H1 (cell line): ENCODE measurements around the gene SVIP. TPM values are rescaled to one million over a fixed set of nuclear protein-coding genes. Genes with fewer than 3 reads are reported as not detected.

Experiments used
- CTCF ChIA-PET: fragments of 300-600 bp; sonication (Branson Sonifier 250); formaldehyde crosslinking; loops from one replicate; lab custom pipeline; 2021; ENCODE audit not compliant: partially characterized antibody; lab: Charles Lee
- POLR2A ChIA-PET: fragments of 300-600 bp; sonication (Branson Sonifier 250); formaldehyde crosslinking; loops from one replicate; lab custom pipeline; 2021; ENCODE audit warnings: inconsistent platforms; ENCODE audit not compliant: partially characterized antibody; lab: Charles Lee
- DNase-seq, 2 experiments: peaks; one replicate each; pipeline versions ENCODE4 v3.0.0 to v3.0.0-alpha.2; 2010 to 2022; ENCODE audit warnings: low spot score in 2 of 2, low read depth in 1 of 2, mixed read lengths in 1 of 2
- FAIRE-seq: peaks from 2 replicates; lab custom pipeline; 2011; peaks lifted over from hg19 to GRCh38; lab: Jason Lieb, UNC
- H2AFZ ChIP-seq: 2 replicates; pipeline ENCODE4 v1.8.1; 2012; ENCODE audit warnings: low read length, inconsistent platforms
- H2AK5ac ChIP-seq: 2 replicates; pipeline ENCODE4 v1.6.1; 2013; ENCODE audit warnings: low read depth, low read length
- H2BK120ac ChIP-seq: replicated peaks from 2 replicates; pipeline ENCODE3; 2013; ENCODE audit warnings: low read depth, low read length, inconsistent platforms
- H2BK12ac ChIP-seq: 2 replicates; pipeline ENCODE4 v1.6.1; 2013; ENCODE audit warnings: low read depth, low read length
- H2BK15ac ChIP-seq: 2 replicates; pipeline ENCODE4 v1.6.1; 2013; ENCODE audit warnings: low read length
- H2BK20ac ChIP-seq: 2 replicates; pipeline ENCODE4 v1.6.1; 2013; ENCODE audit warnings: low read length
- H2BK5ac ChIP-seq: 2 replicates; pipeline ENCODE4 v1.6.1; 2013; ENCODE audit warnings: low read depth, low read length
- H3K14ac ChIP-seq: 2 replicates; pipeline ENCODE4 v1.6.1; 2013; ENCODE audit warnings: inconsistent platforms; ENCODE audit not compliant: insufficient read length
- H3K18ac ChIP-seq: 2 replicates; pipeline ENCODE4 v1.6.1; 2013; ENCODE audit warnings: low read length; ENCODE audit errors: extremely low read depth
- H3K23ac ChIP-seq: 2 replicates; pipeline ENCODE4 v1.6.1; 2013; ENCODE audit warnings: inconsistent platforms; ENCODE audit not compliant: insufficient read length
- H3K23me2 ChIP-seq: 2 replicates; pipeline ENCODE4 v1.6.1; 2013; ENCODE audit warnings: low read depth, low read length
- H3K27ac ChIP-seq: 2 replicates; pipeline ENCODE4 v1.6.1; 2011; ENCODE audit warnings: low read depth, low read length, inconsistent platforms
- H3K27me3 ChIP-seq, 4 experiments: replicated peaks in 1 of 4; 1 replicate in 1 of 4; 2 replicates in 3 of 4; pipeline versions ENCODE4 v1.6.1 to v1.8.1; 2011 to 2013; ENCODE audit warnings: low read length in 3 of 4, mild to moderate bottlenecking in 3 of 4, inconsistent platforms in 2 of 4, mixed read lengths in 2 of 4, moderate library complexity in 1 of 4; ENCODE audit not compliant: control insufficient read depth in 3 of 4, insufficient read depth in 3 of 4; ENCODE audit errors: extremely low read depth in 1 of 4
- H3K36me3 ChIP-seq, 4 experiments: 2 replicates each; pipeline versions ENCODE4 v1.6.1 to v1.8.1; 2011 to 2013; ENCODE audit warnings: mild to moderate bottlenecking in 4 of 4, low read length in 3 of 4, moderate library complexity in 2 of 4, control low read depth in 1 of 4, inconsistent platforms in 1 of 4; ENCODE audit not compliant: insufficient read depth in 4 of 4, control insufficient read depth in 2 of 4
- H3K4ac ChIP-seq: replicated peaks from 2 replicates; pipeline ENCODE3; 2013; ENCODE audit warnings: low read length, low read depth, mixed read lengths, inconsistent platforms; ENCODE audit not compliant: insufficient read length
- H3K4me1 ChIP-seq, 4 experiments: replicated peaks in 1 of 4; 1 replicate in 1 of 4; 2 replicates in 3 of 4; pipeline versions ENCODE4 v1.6.1 to v1.8.1; 2011 to 2013; ENCODE audit warnings: low read length in 3 of 4, inconsistent platforms in 2 of 4, mixed read lengths in 1 of 4; ENCODE audit not compliant: insufficient read depth in 4 of 4, control insufficient read depth in 3 of 4
- H3K4me2 ChIP-seq, 2 experiments: 2 replicates each; pipeline versions ENCODE4 v1.6.1 to v1.8.1; 2011 to 2013; ENCODE audit warnings: low read depth in 2 of 2, low read length in 2 of 2, control low read depth in 1 of 2, inconsistent platforms in 1 of 2, mild to moderate bottlenecking in 1 of 2; ENCODE audit not compliant: insufficient read depth in 1 of 2
- H3K4me3 ChIP-seq, 4 experiments: fragments of 200-600, 300-600 bp in 1 of 4; sonication (generic), shearing (Covaris generic), sonication (Bioruptor Twin) in 1 of 4; 2 replicates each; pipeline versions ENCODE4 v1.5.1 to v1.8.1; 2011 to 2016; ENCODE audit warnings: low read length in 4 of 4, low read depth in 3 of 4, control low read depth in 2 of 4, inconsistent platforms in 2 of 4, mild to moderate bottlenecking in 2 of 4, mixed read lengths in 1 of 4, moderate library complexity in 1 of 4; ENCODE audit not compliant: insufficient read depth in 2 of 4; ENCODE audit errors: extremely low read depth in 1 of 4
- H3K56ac ChIP-seq: replicated peaks from 2 replicates; pipeline ENCODE3; 2013; ENCODE audit warnings: low read depth, mild to moderate bottlenecking, mixed read lengths, low read length, inconsistent platforms; ENCODE audit not compliant: insufficient read length
- H3K79me1 ChIP-seq: 2 replicates; pipeline ENCODE4 v1.6.1; 2013; ENCODE audit warnings: low read depth, low read length, control low read depth
- H3K79me2 ChIP-seq, 2 experiments: 2 replicates each; pipeline versions ENCODE4 v1.6.1 to v1.8.1; 2012 to 2013; ENCODE audit warnings: low read length in 2 of 2, mild to moderate bottlenecking in 2 of 2, inconsistent platforms in 1 of 2; ENCODE audit not compliant: insufficient read depth in 2 of 2, control insufficient read depth in 1 of 2
- H3K9ac ChIP-seq, 4 experiments: replicated peaks in 1 of 4; 1 replicate in 1 of 4; 2 replicates in 3 of 4; pipeline versions ENCODE4 v1.6.1 to v1.8.1; 2011 to 2013; ENCODE audit warnings: low read depth in 3 of 4, low read length in 3 of 4, control low read depth in 2 of 4, mild to moderate bottlenecking in 2 of 4, moderate library complexity in 2 of 4, inconsistent platforms in 1 of 4; ENCODE audit errors: extremely low read depth in 1 of 4
- H3K9me3 ChIP-seq, 2 experiments: 2 replicates each; pipeline versions ENCODE4 v1.6.1 to v1.8.1; 2012 to 2013; ENCODE audit warnings: mild to moderate bottlenecking in 2 of 2, moderate library complexity in 2 of 2, control low read depth in 1 of 2, inconsistent platforms in 1 of 2, low read depth in 1 of 2, low read length in 1 of 2, mixed read lengths in 1 of 2; ENCODE audit not compliant: insufficient read depth in 2 of 2
- H4K20me1 ChIP-seq, 2 experiments: replicated peaks in 1 of 2; 2 replicates each; pipeline versions ENCODE3 to v1.8.1; 2011 to 2013; ENCODE audit warnings: inconsistent platforms in 2 of 2, low read length in 2 of 2, mild to moderate bottlenecking in 1 of 2; ENCODE audit not compliant: insufficient read depth in 2 of 2, control insufficient read depth in 1 of 2
- H4K5ac ChIP-seq: 2 replicates; pipeline ENCODE4 v1.6.1; 2013; ENCODE audit warnings: low read length, low read depth, mixed read lengths, inconsistent platforms; ENCODE audit not compliant: insufficient read length
- H4K8ac ChIP-seq: 2 replicates; pipeline ENCODE4 v1.8.0; 2013; ENCODE audit warnings: mild to moderate bottlenecking, moderate library complexity, low read length, inconsistent platforms; ENCODE audit not compliant: insufficient read depth; ENCODE audit errors: extremely low read depth
- H4K91ac ChIP-seq: replicated peaks from 2 replicates; pipeline ENCODE3; 2013; ENCODE audit warnings: low read length, mixed read lengths, inconsistent platforms; ENCODE audit not compliant: insufficient read length
- ATF2 ChIP-seq: IDR thresholded peaks from 2 replicates; pipeline ENCODE4 v1.6.1; 2012; ENCODE audit warnings: low read length, inconsistent platforms
- CBX8 ChIP-seq: fragments of 300-800, 300-1000 bp; sonication (generic); IDR thresholded peaks from 2 replicates; pipeline ENCODE4 v1.7.1; 2016; ENCODE audit warnings: low read depth, low read length, borderline replicate concordance
- EP300 ChIP-seq, 2 experiments: IDR thresholded peaks; 1 replicate in 1 of 2; 2 replicates in 1 of 2; pipeline ENCODE4 v1.6.1; 2011 to 2012; ENCODE audit warnings: low read depth in 2 of 2, low read length in 2 of 2, mild to moderate bottlenecking in 2 of 2, borderline replicate concordance in 1 of 2, inconsistent platforms in 1 of 2, moderate library complexity in 1 of 2
- GABPA ChIP-seq: IDR thresholded peaks from 2 replicates; pipeline ENCODE4 v1.6.1; 2011; ENCODE audit warnings: mild to moderate bottlenecking, low read length, moderate library complexity, borderline replicate concordance; ENCODE audit not compliant: insufficient read depth
- HDAC2 ChIP-seq, 2 experiments: fragments of 300-600 bp in 1 of 2; sonication (generic) in 1 of 2; IDR thresholded peaks; 2 replicates each; pipeline ENCODE4 v1.6.1; 2011 to 2012; ENCODE audit warnings: low read depth in 2 of 2, low read length in 2 of 2, mild to moderate bottlenecking in 2 of 2, moderate library complexity in 2 of 2, borderline replicate concordance in 1 of 2, inconsistent platforms in 1 of 2
- JUND ChIP-seq: IDR thresholded peaks from 2 replicates; pipeline ENCODE4 v1.6.1; 2011; ENCODE audit warnings: mild to moderate bottlenecking, improper control_type of control experiment, low read length
- NRF1 ChIP-seq: IDR thresholded peaks from 2 replicates; pipeline ENCODE4 v1.6.1; 2011; ENCODE audit warnings: mild to moderate bottlenecking, low read depth, low read length, improper control_type of control experiment
- SAP30 ChIP-seq: fragments of 300-600 bp; sonication (generic); IDR thresholded peaks from 2 replicates; pipeline ENCODE4 v1.7.1; 2012; ENCODE audit warnings: low read length, moderate library complexity, mild to moderate bottlenecking, inconsistent platforms; ENCODE audit not compliant: insufficient read depth, insufficient replicate concordance
- SIRT6 ChIP-seq: IDR thresholded peaks from one replicate; pipeline ENCODE4 v1.7.1; 2012; ENCODE audit warnings: low read length, inconsistent platforms
- SP2 ChIP-seq: IDR thresholded peaks from 2 replicates; pipeline ENCODE4 v1.6.1; 2012; ENCODE audit warnings: mild to moderate bottlenecking, low read length, inconsistent platforms
- SP4 ChIP-seq: IDR thresholded peaks from 2 replicates; pipeline ENCODE4 v1.6.1; 2012; ENCODE audit warnings: low read length, inconsistent platforms
- WGBS, 2 experiments: shearing (Covaris generic) in 1 of 2; methylation state at CpG; one replicate each; pipeline versions ENCODE4 v1.1.6 to v1.1.7; 2013 to 2015; ENCODE audit warnings: low lambda C conversion rate in 2 of 2, mixed read lengths in 2 of 2, inconsistent platforms in 1 of 2, low coverage in 1 of 2, missing lambda C conversion rate in 1 of 2; ENCODE audit not compliant: insufficient replicate concordance in 2 of 2, insufficient coverage in 1 of 2, insufficient read length in 1 of 2; ENCODE audit errors: extremely low coverage in 1 of 2, missing lambda C conversion rate in 1 of 2; 5-methylcytosine and 5-hydroxymethylcytosine counted together
- polyA plus RNA-seq, 7 experiments: library from polyadenylated mRNA; depleted of rRNA in 3 of 7; stranded (reverse) in 5 of 7; unstranded in 2 of 7; fragments of >200 nt in 5 of 7; fragments of 200-250 nt in 2 of 7; gene quantifications; 1 replicate in 5 of 7; 2 replicates in 1 of 7; 4 replicates in 1 of 7; pipeline versions ENCODE4 v1.2.1 to v1.2.3, GENCODE V29; 2011 to 2013; ENCODE audit warnings: missing spikeins in 2 of 7, mixed read lengths in 2 of 7
- total RNA-seq: library from RNA; stranded (reverse); fragmentation: NEBNext Ultra II Directional; extraction: Animal tissue kit (Norgen Biotek cat#: 25700); gene quantifications from 2 replicates; pipeline ENCODE4 v1.2.1, GENCODE V29; 2021

Gene SVIP
- total and polyA plus RNA-seq, 2 of the 8 experiments (the other 6 are each of a cell fraction or from before 2014, with no cell fraction given): 1.2 to 11.4 TPM

- ChIA-PET CTCF (interaction anchor here (0.7 to 1.8 kb wide), 5 partner anchors 14 to 585 kb away, joined by 3 to 4 read pairs (median 3); partner anchors contain the start of gene FANCF), POLR2A (interaction anchor here (0.7 to 1.5 kb wide), 3 partner anchors 8 to 359 kb away, joined by 3 to 4 read pairs (median 3); no protein-coding TSS in a partner anchor)
- H2AK5ac ChIP-seq: no peak overlapping the region
- no peak overlapping the region for H4K5ac ChIP-seq
- H3K36me3 ChIP-seq: no peaks in the 10 kb centered on the region
- no peak overlapping the region for H3K18ac ChIP-seq
- H4K8ac ChIP-seq: no peak overlapping the region
- no peak overlapping the region for H4K91ac ChIP-seq
- H3K23me2 ChIP-seq: no peaks in the 10 kb centered on the region; the same call in 1 of the 2 replicates
- no peak overlapping the region for H2AFZ ChIP-seq
- H3K56ac ChIP-seq: no peak overlapping the region
- no peaks in the 10 kb centered on the region for H3K79me1 ChIP-seq
- H3K9ac ChIP-seq: no peak overlapping the region; a peak in 1 of 7 replicates
- H4K20me1 ChIP-seq: no peaks in the 10 kb centered on the region
- no peak overlapping the region for H3K23ac ChIP-seq
- no peak overlapping the region for H2BK120ac ChIP-seq
- H3K4me2 ChIP-seq: peak overlapping the region; percentile 60 to 93; a peak in 2 of 4 replicates
- H3K4ac ChIP-seq: no peak overlapping the region
- H2BK5ac ChIP-seq: no peak overlapping the region
- no peak overlapping the region for H2BK15ac ChIP-seq
- no peak overlapping the region for H3K27ac ChIP-seq
- FAIRE-seq (no peak), DNase-seq (no peak)
- 82% methylated on average over 6 of the region's 6 CpGs; no CpG with 5 or more reads in 1 of the 2 experiments for WGBS, 2 experiments
- H2BK20ac ChIP-seq: no peak overlapping the region
- H3K14ac ChIP-seq: no peak overlapping the region
- peak overlapping the region in 1 of 4 experiments; percentile 77; a peak in 2 of 8 replicates for H3K4me3 ChIP-seq
- H3K4me1 ChIP-seq: peaks cover 0 to 4% (median 0%) of the 10 kb centered on the region in 4 experiments; a peak in 1 of 7 replicates
- H3K79me2 ChIP-seq: no peaks in the 10 kb centered on the region
- H3K27me3 ChIP-seq: 0 out of 7 replicates have a peak, but pooled peaks cover 0 to 2% (median 0%) of the 10 kb centered on the region in 4 experiments
- no peak overlapping the region for H2BK12ac ChIP-seq
- H3K9me3 ChIP-seq: no peaks in the 10 kb centered on the region
- no peak for TF ChIP-seq CBX8
- no peak for TF ChIP-seq HDAC2 (IDR thresholded peaks at IDR 0.05; ENCODE audit: borderline replicate concordance in 1 of 2, low read depth in 2 of 2, low read length in 2 of 2)
- no peak for TF ChIP-seq ATF2
- TF ChIP-seq SP2: no peak
- TF ChIP-seq SP4: no peak
- no peak for TF ChIP-seq GABPA
- no peak for TF ChIP-seq EP300 (IDR thresholded peaks at IDR 0.05; ENCODE audit: borderline replicate concordance in 1 of 2, low read depth in 2 of 2, low read length in 2 of 2)
- no peak for TF ChIP-seq NRF1
- no peak for TF ChIP-seq JUND
- TF ChIP-seq SIRT6: no peak
- TF ChIP-seq SAP30: no peak
Observed at GRCh38 chr11:22828373-22828772, 1.2 kb downstream of the SVIP start.
